DMS53 treated with DMSO at 0.1 percent for 48 hours (cell line): ENCODE data around the gene COLEC11.
"Not testable (repeated sequence)": the region's sequence is repeated elsewhere in the genome, so short reads cannot be mapped to it uniquely, and the experiment has no call there.

ENCODE experiments used
- DNase-seq: peaks from one replicate; lab custom pipeline; 2025; ENCODE audit not compliant: unreplicated experiment; lab: John Stamatoyannopoulos, UW

COLEC11 gene

DNA sequence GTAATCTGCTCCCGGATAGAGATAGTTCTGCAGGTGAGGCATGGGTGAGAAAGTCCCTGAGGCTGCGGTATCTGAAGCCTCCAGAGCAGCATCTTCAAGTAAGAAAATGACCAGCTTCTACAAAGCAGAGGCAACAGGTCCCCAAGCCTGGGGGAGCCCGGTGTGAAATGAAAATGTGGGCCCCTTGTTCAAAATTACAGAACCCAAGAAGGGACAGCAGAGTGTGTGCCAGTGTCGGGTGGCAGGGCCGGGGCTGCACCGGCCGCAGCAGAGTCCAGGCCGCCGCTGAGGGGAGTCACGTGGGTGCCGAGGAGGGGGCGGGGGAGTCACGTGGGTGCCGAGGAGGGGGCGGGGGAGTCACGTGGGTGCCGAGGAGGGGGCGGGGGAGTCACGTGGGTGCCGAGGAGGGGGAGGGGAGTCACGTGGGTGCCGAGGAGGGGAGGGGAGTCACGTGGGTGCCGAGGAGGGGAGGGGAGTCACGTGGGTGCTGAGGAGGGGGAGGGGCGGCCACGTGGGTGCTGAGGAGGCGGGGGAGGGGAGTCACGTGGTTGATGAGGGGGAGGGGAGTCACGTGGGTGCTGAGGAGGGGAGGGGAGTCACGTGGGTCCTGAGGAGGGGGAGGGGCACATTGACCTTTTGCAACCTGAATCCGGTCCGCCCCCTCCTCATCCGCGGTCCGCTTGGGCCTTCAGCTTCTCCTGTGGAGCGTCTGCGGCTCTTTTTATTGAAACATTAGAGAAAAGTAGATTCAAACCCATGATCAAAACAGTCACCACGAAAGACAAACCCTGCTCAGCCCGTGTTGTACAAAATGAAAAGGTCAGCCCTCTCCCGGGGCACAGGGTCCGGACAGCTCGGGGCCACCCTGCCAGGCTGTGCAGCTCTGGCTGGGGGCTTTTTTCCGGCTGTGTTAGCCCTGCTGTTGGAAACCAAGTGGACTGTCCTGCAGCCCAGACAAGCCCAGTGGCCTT lies 10.4 kb downstream of the COLEC11 start:
- DNase-seq = peak; percentile 46

- no peak for DNase-seq
Measured at GRCh38 chr2:3606028-3606369, 11.1 kb downstream of the COLEC11 start.

- no peak for DNase-seq
Measured at GRCh38 chr2:3606370-3607201, 11.7 kb downstream of the COLEC11 start.

DNA sequence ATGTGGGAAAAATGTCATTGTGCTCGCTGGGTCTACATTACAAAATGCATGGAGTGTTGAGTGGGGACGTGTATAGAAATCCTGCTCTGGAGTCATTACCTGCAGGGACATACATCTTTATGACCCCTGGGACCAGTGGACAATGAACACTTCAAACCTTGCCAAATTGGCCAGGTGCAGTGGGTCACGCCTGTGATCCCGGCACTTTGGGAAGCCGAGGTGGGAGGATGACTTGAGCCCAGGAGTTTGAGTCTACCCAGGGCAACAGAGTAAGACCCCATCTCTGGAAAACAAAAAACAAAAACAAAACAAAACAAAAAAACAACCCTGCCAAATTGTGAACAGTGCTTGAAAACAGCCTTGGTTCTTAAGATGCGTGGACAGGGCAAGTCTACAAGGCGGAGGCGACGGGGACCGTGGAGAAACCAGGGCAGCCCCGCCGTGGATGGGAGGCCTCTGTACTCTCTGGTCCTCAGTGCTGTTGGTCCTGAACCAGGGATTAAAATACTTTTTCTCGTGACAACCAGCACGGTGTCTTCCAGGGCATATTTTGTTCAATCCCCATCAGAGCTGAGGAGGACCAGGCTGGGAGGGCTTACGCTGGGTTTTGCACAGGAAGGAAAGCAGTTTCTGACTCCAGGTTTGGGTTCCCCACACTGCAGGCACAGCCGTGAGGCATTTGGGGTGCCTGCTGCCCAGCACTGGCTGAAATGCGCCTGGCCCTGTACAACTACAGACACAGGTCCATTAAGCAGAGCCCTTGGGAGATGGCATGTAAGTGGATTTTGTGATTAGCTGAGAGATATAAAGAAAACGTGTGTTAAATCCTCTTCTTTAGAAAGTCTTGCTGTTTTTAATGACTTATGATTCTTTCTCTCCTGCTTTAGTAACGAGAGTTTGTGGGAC lies 13.7 kb downstream of the COLEC11 start:
- DNase-seq = no peak

GRCh38 chr2:3609279-3609673 lies 14.4 kb downstream of the COLEC11 start:
- DNase-seq = peak; percentile 73

- no peak for DNase-seq
Measured at GRCh38 chr2:3610415-3610814, 15.5 kb downstream of the COLEC11 start.

GRCh38 chr2:3610881-3611505 lies 16.1 kb downstream of the COLEC11 start:
- no peak for DNase-seq

- DNase-seq = no peak
Measured at GRCh38 chr2:3611589-3611988, 16.7 kb downstream of the COLEC11 start.

DNA sequence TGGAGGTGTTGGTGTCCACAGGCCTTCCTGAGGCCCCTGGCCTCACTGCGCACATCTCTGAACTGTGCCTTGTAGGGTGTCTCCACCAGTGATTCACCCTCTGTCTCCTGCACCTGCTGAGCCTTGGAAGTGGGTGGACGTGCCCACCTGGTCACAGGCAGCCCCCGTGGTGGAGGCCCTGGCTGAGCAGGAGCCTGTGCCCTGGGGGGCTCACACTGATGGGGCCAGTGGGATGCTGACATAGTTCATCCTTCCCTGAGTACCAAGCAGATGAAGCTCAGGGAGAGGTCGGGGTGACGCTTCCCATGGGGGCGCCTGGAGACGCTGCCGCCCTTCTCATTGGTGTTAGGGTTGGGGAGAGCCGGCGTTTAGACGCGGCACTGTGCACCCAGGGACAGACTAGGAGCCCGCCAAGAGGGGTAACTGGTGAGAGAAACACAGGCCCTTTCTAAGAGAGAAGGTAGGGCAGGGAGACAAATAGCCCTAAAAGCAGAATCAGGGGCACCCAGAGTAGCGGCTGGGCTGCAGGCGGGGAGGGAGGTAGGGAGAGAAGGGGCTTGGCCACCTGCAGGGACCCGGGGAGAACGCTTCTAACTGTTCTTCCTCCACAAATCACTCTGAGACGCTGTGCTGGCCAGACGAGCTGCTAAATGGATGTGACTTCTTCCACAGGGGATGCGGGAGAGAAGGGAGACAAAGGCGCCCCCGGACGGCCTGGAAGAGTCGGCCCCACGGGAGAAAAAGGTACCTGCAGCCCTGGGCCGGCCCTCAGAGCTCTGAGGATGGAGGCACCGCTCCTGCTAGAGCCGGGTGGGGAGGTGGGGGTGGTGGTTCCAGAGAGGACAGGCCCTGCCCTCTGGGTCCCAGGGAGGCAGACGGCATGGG lies 18.0 kb downstream of the COLEC11 start:
- DNase-seq = no peak

GRCh38 chr2:3613524-3613905 lies 18.6 kb downstream of the COLEC11 start:
- no peak for DNase-seq

DNA sequence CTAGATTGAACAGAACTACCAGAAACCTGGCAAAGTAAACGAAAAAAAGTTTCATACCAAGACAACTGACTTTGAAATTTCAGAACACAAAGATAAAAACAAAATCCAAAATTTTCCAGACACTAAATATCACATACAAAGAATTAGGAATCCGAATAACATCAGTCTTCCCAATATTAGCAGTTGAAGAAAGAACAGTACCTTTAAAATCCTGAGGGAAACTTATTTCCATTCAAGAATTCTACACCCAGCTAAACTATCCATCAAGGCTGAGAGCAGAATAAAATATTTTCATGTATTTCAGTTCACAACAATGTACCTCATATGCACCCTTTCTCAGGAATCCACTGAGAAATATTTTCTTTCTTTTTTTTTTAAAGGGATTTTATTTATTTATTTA lies 19.8 kb downstream of the COLEC11 start:
- not testable (repeated sequence) for DNase-seq

DNA sequence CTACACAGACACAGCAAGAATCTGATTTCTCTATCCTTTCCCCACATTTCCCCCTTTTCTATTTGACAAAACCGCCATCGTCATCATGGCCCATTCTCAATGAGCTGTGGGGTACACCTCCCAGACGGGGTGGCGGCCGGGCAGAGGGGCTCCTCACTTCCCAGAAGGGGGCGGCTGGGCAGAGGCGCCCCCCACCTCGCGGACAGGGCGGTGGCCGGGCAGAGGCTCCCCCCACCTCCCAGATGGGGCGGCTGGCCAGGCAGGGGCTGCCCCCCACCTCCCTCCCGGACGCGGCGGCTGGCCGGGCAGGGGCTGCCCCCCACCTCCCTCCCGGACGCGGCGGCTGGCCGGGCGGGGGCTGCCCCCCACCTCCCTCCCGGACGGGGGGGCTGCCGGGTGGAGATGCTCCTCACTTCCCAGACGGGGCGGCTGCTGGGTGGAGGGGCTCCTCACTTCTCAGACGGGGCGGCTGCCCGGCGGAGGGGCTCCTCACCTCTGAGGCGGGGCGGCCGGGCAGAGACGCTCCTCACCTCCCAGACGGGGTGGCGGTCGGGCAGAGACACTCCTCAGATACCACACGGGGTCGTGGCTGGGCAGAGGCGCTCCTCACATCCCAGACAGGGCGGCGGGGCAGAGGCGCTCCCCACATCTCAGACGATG lies 20.8 kb downstream of the COLEC11 start:
- DNase-seq = not testable (repeated sequence)

DNA sequence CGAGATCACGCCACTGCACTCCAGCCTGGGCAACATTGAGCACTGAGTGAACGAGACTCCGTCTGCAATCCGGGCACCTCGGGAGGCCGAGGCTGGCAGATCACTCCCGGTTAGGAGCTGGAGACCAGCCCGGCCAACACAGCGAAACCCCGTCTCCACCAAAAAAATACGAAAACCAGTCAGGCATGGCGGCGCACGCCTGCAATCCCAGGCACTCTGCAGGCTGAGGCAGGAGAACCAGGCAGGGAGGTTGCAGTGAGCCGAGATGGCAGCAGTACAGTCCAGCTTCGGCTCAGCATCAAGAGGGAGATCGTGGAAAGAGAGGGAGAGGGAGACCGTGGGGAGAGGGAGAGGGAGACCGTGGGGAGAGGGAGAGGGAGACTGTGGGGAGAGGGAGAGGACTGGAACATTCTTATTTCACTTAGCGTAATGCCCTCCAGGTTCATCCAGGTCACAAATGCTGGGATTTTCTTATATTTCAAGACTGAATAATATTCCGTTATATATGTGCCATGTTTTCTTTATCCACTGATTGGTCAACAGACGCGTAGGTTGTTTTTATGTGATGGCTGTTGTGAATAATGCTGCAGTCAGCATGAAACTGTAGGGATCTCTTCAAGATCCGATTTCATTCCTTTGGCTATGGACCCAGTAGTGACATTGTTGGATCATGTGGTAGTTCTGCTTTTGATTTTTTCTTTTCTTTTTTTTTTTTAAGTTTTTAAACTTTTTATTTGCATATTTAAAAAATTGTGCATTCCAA lies 21.7 kb downstream of the COLEC11 start:
- DNase-seq = not testable (repeated sequence)

- DNase-seq = no peak
Measured at GRCh38 chr2:3617198-3617890, 22.4 kb downstream of the COLEC11 start.

DNA sequence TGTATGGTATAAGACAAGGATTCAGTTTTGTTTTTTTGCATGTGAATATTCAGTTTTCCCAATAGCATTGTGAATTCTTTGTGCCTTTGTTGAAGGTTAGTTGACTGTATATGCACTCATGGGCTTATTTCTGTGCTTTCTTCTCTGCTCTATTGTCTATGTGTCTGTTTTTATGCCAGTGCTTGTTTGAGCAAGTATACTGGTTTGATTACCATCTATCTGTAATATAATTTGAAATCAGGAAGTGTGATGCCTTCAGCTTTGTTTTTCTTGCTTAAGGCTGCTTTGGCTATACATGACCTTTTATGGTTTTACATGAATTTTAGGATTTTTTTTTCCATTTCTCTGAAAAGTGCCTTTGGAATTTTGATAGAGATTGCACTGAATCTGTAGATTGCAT lies 23.5 kb downstream of the COLEC11 start:
- DNase-seq = no peak

DNA sequence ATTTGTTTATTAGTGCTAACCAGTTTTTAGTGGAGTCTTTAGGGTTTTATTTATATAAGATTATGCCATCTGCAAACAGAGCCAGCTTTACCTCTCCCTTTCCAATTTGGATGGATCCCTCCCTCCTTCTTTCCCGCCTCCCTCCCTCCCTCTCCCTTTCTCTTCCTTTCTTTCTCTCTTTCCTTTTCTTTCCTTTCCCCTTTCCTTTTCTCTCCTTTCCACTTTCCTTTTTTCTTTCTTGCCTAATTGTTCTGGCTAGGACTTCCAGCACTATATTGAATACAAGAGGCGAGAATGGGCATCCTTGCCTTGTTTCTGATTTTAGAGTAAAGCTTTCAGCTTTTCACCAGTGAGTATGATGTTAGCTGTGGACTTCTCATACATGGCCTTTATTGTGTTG lies 24.1 kb downstream of the COLEC11 start:
- no peak for DNase-seq

- not testable (repeated sequence) for DNase-seq
Measured at GRCh38 chr2:3619661-3620060, 24.7 kb downstream of the COLEC11 start.

GRCh38 chr2:3620834-3621233 lies 25.9 kb downstream of the COLEC11 start:
- DNase-seq = no peak
